ENCODE measurements around the gene PTGDS. TPM values are rescaled to one million over a fixed set of nuclear protein-coding genes. Genes with fewer than 3 reads are reported as not detected.

The PTGDS gene
- total RNA-seq, 1 donor from 2014 or later, result 52.6 TPM

DNA sequence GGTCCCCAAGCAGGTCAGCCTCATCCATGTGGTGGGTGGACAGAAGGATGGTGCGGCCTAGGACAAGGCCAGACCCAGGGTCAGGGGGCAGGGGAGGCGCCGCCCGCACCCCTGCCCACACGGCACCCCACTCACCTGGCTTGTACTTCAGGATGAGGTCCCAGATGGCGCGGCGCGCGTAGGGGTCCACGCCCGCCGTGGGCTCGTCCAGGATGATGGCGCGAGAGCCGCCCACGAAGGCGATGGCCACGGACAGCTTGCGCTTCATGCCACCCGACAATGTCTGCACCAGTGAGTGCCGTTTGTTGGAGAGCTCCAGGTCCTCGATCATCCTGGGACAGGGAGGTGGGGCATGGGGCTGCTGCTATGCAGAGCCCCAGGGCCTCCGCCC lies 38.2 kb downstream of the PTGDS start:
- Mint-ChIP-seq H3K4me1 (no peaks in the 10 kb centered on the region), H3K9me3 (no peaks in the 10 kb centered on the region), H3K27me3 (ENCODE audit: low read depth) (no peaks in the 10 kb centered on the region), H3K4me3 (no peak overlapping the region), H3K27ac (no peak overlapping the region), H3K36me3 (peaks cover 16% of the 10 kb centered on the region)
- TF ChIP-seq, protein P1, sequence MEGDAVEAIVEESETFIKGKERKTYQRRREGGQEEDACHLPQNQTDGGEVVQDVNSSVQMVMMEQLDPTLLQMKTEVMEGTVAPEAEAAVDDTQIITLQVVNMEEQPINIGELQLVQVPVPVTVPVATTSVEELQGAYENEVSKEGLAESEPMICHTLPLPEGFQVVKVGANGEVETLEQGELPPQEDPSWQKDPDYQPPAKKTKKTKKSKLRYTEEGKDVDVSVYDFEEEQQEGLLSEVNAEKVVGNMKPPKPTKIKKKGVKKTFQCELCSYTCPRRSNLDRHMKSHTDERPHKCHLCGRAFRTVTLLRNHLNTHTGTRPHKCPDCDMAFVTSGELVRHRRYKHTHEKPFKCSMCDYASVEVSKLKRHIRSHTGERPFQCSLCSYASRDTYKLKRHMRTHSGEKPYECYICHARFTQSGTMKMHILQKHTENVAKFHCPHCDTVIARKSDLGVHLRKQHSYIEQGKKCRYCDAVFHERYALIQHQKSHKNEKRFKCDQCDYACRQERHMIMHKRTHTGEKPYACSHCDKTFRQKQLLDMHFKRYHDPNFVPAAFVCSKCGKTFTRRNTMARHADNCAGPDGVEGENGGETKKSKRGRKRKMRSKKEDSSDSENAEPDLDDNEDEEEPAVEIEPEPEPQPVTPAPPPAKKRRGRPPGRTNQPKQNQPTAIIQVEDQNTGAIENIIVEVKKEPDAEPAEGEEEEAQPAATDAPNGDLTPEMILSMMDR (IDR thresholded peaks at IDR 0.05; ENCODE audit: unreplicated experiment), result no peak
- no peak for DNase-seq (ENCODE audit: low spot score in 2 of 2, unreplicated experiment in 2 of 2)

DNA sequence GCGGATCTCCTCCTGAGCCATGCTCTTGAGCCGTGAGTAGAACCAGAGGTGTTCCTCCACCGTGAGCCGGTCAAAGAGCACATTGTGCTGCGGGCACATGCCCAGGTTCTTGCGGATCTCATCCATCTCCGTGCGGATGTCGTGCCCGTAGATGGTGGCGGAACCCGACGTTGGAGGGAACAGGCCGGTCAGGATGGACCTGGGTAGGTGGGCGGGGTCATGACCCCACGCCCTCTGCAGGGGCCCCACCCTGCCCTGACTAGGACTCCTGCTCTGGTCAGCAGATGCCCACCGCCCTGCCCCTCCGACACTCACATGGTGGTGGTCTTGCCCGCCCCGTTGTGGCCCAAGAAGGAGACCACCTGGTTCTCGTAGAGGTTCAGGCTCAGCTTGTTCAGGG lies 38.7 kb downstream of the PTGDS start:
- no peaks in the 10 kb centered on the region for H3K9me3 Mint-ChIP-seq
- no peak overlapping the region for H3K4me3 Mint-ChIP-seq
- H3K27ac Mint-ChIP-seq, result no peak overlapping the region
- no peak for DNase-seq (ENCODE audit: low spot score in 2 of 2, unreplicated experiment in 2 of 2)
- TF ChIP-seq, protein P1 (IDR thresholded peaks at IDR 0.05; ENCODE audit: unreplicated experiment), result no peak
- no peaks in the 10 kb centered on the region for H3K27me3 Mint-ChIP-seq (ENCODE audit: low read depth)
- no peaks in the 10 kb centered on the region for H3K4me1 Mint-ChIP-seq
- peaks cover 16% of the 10 kb centered on the region for H3K36me3 Mint-ChIP-seq

DNA sequence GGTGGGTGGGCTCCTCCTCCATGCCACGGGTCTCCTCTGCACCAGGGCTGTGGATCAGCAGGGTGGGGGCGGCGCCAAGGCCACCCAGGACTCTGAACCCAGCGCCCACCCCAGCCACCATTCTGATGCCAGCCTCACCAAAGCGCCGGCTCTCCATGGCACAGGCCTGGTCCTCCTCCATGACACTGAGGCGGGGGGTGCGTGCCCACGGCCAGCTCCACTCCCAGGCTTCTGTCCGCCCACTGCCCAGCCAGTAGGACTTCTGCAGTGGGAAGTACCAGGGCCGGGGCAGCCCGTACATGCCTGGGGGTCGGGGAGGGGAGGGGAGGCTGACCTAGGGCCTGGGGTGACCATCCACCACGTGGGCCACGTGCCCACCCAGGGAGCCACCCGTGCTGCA lies 39.1 kb downstream of the PTGDS start:
- peaks cover 14% of the 10 kb centered on the region for H3K36me3 Mint-ChIP-seq
- no peak overlapping the region for H3K27ac Mint-ChIP-seq
- no peak for DNase-seq (ENCODE audit: low spot score in 2 of 2, unreplicated experiment in 2 of 2)
- TF ChIP-seq, protein P1 (IDR thresholded peaks at IDR 0.05; ENCODE audit: unreplicated experiment), result no peak
- H3K9me3 Mint-ChIP-seq, result no peaks in the 10 kb centered on the region
- no peaks in the 10 kb centered on the region for H3K4me1 Mint-ChIP-seq
- no peaks in the 10 kb centered on the region for H3K27me3 Mint-ChIP-seq (ENCODE audit: low read depth)
- H3K4me3 Mint-ChIP-seq, result no peak overlapping the region

DNA sequence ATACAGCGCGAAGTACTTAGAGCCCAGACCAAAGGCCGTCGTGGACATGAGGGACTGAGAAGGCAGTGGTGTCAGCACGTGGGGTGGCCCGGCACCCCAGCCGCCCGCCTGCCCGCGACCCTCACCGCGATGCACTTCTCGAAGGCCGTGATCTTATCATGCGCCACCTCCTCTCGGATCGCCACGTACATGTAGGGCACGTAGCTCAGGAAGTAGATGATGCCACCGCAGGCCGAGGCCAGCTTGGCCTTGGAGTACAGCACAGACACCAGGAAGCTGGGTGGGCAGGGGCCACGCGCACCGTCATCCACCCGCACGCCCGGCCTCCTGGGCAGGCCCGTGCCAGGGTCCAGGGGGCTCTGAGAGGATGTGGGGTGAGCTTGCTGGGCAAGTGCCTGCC lies 39.8 kb downstream of the PTGDS start:
- no peaks in the 10 kb centered on the region for H3K4me1 Mint-ChIP-seq
- H3K27ac Mint-ChIP-seq, result no peak overlapping the region
- H3K4me3 Mint-ChIP-seq, result no peak overlapping the region
- no peaks in the 10 kb centered on the region for H3K27me3 Mint-ChIP-seq (ENCODE audit: low read depth)
- TF ChIP-seq, protein P1 (IDR thresholded peaks at IDR 0.05; ENCODE audit: unreplicated experiment), result no peak
- H3K9me3 Mint-ChIP-seq, result no peaks in the 10 kb centered on the region
- DNase-seq (ENCODE audit: low spot score in 2 of 2, unreplicated experiment in 2 of 2), result no peak
- H3K36me3 Mint-ChIP-seq, result peaks cover 13% of the 10 kb centered on the region

DNA sequence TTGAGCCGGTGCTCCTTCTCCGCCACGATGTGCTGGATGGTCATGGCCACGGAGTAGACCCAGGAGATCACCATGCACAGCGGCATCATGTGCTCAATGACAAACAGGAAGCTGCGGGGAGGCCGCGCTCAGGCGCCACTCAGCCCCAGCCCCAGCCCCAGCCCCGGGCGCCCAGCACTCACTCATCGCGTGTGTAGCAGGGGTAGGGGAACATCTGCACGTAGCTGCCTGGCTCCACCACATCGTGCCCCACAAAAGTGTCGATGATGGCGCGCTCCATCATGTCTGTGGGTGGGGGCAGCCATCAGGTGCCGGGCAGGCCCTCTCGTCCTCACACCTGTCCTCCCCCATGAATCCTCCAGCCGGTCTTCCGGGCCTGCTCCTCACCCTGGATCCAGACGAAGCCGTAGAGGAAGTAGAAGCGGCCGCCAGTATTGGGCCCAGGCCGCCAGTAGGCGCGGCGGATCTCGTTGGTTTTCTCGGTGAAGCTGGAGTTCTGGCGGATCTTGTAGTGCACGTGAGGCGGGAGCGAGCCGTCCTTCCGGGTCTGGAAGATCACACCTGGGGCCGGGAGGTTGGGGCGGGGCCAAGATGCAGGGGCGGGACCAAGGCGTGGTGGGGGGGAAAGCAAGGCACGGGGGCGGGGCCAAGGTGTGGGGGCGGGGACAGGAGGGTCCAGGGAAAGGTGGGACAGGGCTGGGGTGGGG lies 40.6 kb downstream of the PTGDS start:
- Mint-ChIP-seq H3K36me3 (peaks cover 10% of the 10 kb centered on the region), H3K4me3 (no peak overlapping the region), H3K27ac (no peak overlapping the region), H3K27me3 (ENCODE audit: low read depth) (no peaks in the 10 kb centered on the region), H3K4me1 (no peaks in the 10 kb centered on the region), H3K9me3 (no peaks in the 10 kb centered on the region)
- DNase-seq (ENCODE audit: low spot score in 2 of 2, unreplicated experiment in 2 of 2), result no peak
- TF ChIP-seq, protein P1 (IDR thresholded peaks at IDR 0.05; ENCODE audit: unreplicated experiment), result no peak

Measured in mesothelial cell of epicardium (in vitro differentiated cells).